Neural cell (in vitro differentiated cells): ENCODE data around the gene KCTD16. TPM values are rescaled to one million over a fixed set of nuclear protein-coding genes. Genes with fewer than 3 reads are reported as not detected.

Source experiments
- H2AFZ ChIP-seq: fragments of 200-600, 300-800 bp; sonication (generic), shearing (Covaris generic); 2 replicates; pipeline ENCODE4 v1.6.0; 2014; ENCODE audit warnings: low read depth, mild to moderate bottlenecking, antibody characterized with exemption, low read length, moderate library complexity
- H3F3A ChIP-seq: fragments of 200-600 bp; shearing (Covaris generic); 2 replicates; pipeline ENCODE4 v1.6.1; 2016; ENCODE audit warnings: mild to moderate bottlenecking, moderate library complexity, mixed read lengths, antibody characterized with exemption, low read length; ENCODE audit not compliant: insufficient read depth, poor library complexity, severe bottlenecking
- H3K27ac ChIP-seq: fragments of 200-600, 300-800 bp; sonication (generic), shearing (Covaris generic); 2 replicates; pipeline ENCODE4 v1.5.1; 2014; ENCODE audit warnings: mild to moderate bottlenecking, low read length, moderate library complexity
- H3K27me3 ChIP-seq: fragments of 300-800, 200-600 bp; sonication (generic), shearing (Covaris generic); 2 replicates; pipeline ENCODE4 v1.6.0; 2014; ENCODE audit warnings: mild to moderate bottlenecking, low read depth, low read length, moderate library complexity; ENCODE audit not compliant: insufficient read depth
- H3K36me3 ChIP-seq: fragments of 300-800, 200-600 bp; sonication (generic), shearing (Covaris generic); 2 replicates; pipeline ENCODE4 v1.5.1; 2014; ENCODE audit warnings: mild to moderate bottlenecking, antibody characterized with exemption, low read length, moderate library complexity; ENCODE audit not compliant: insufficient read depth
- H3K4me2 ChIP-seq: fragments of 300-800, 200-600 bp; sonication (generic), shearing (Covaris generic); 2 replicates; pipeline ENCODE4 v1.6.0; 2014; ENCODE audit warnings: mild to moderate bottlenecking, low read length
- H3K4me3 ChIP-seq: fragments of 300-800, 200-600 bp; sonication (generic), shearing (Covaris generic); 2 replicates; pipeline ENCODE4 v1.5.1; 2014; ENCODE audit warnings: mild to moderate bottlenecking, low read length, moderate library complexity
- H3K79me2 ChIP-seq: fragments of 200-600 bp; shearing (Covaris generic); replicated peaks from 2 replicates; pipeline ENCODE4 v1.6.0; 2014; ENCODE audit warnings: mild to moderate bottlenecking, low read length, moderate library complexity; ENCODE audit not compliant: insufficient read depth
- H3K9ac ChIP-seq: fragments of 300-800, 200-600 bp; sonication (generic), shearing (Covaris generic); 2 replicates; pipeline ENCODE4 v1.6.1; 2016; ENCODE audit warnings: mild to moderate bottlenecking, low read length, mixed read lengths
- H3K9me2 ChIP-seq: fragments of 200-600 bp; shearing (Covaris generic); 2 replicates; pipeline ENCODE4 v1.6.1; 2016; ENCODE audit warnings: mild to moderate bottlenecking, low read length, mixed read lengths; ENCODE audit not compliant: insufficient read depth
- H3K9me3 ChIP-seq: fragments of 200-600, 300-800 bp; sonication (generic), shearing (Covaris generic); 2 replicates; pipeline ENCODE4 v1.6.1; 2016; ENCODE audit warnings: mild to moderate bottlenecking, mixed run types, low read length, moderate library complexity, mixed read lengths
- H4K20me1 ChIP-seq: fragments of 200-600 bp; shearing (Covaris generic); 2 replicates; pipeline ENCODE4 v1.6.1; 2016; ENCODE audit warnings: mild to moderate bottlenecking, mixed run types; ENCODE audit not compliant: insufficient read depth
- EP300 ChIP-seq: fragments of 450-650 bp; conservative IDR thresholded peaks from 2 replicates; pipeline ENCODE4 v1.6.1; 2014; ENCODE audit warnings: antibody characterized with exemption, mild to moderate bottlenecking, moderate library complexity; ENCODE audit not compliant: poor library complexity, severe bottlenecking
- EZH2 ChIP-seq: fragments of 200-600, 300-800 bp; shearing (Covaris generic), sonication (generic); IDR thresholded peaks from 2 replicates; pipeline ENCODE4 v1.6.1; 2014; ENCODE audit warnings: antibody characterized with exemption, low read length, borderline replicate concordance, mild to moderate bottlenecking; ENCODE audit not compliant: insufficient read depth, poor library complexity, severe bottlenecking
- MXI1 ChIP-seq: fragments of 450-650 bp; conservative IDR thresholded peaks from 2 replicates; pipeline ENCODE4 v1.6.1; 2014; ENCODE audit warnings: antibody characterized with exemption, mild to moderate bottlenecking; ENCODE audit not compliant: poor library complexity, severe bottlenecking
- POLR2AphosphoS5 ChIP-seq: IDR thresholded peaks from 2 replicates; pipeline ENCODE4 v1.6.1; 2012
- RAD21 ChIP-seq: fragments of 450-650 bp; conservative IDR thresholded peaks from 2 replicates; pipeline ENCODE4 v1.6.1; 2014; ENCODE audit warnings: antibody characterized with exemption, mild to moderate bottlenecking, moderate library complexity
- SMC3 ChIP-seq: fragments of 450-650 bp; conservative IDR thresholded peaks from 2 replicates; pipeline ENCODE4 v1.6.1; 2014; ENCODE audit warnings: antibody characterized with exemption, mild to moderate bottlenecking, moderate library complexity; ENCODE audit not compliant: poor library complexity
- TAF1 ChIP-seq: IDR thresholded peaks from 2 replicates; pipeline ENCODE4 v1.6.1; 2012; ENCODE audit warnings: low read depth
- polyA plus RNA-seq: library from polyadenylated mRNA; depleted of rRNA; stranded (reverse); fragments of >200 nt; gene quantifications from 2 replicates; pipeline ENCODE4 v1.2.3, GENCODE V29; 2014
- TF ChIP-seq, protein P1 (sequence below): fragments of 450-650 bp; IDR thresholded peaks from 2 replicates; pipeline ENCODE4 v1.5.1; 2014; ENCODE audit warnings: antibody characterized with exemption, mild to moderate bottlenecking, moderate library complexity; ENCODE audit not compliant: poor library complexity, severe bottlenecking
- TF ChIP-seq, protein P2 (sequence below): IDR thresholded peaks from 2 replicates; pipeline ENCODE4 v1.6.1; 2012; ENCODE audit warnings: borderline replicate concordance

KCTD16 gene
- polyA plus RNA-seq, 1 donor from 2014 or later = 7.1 TPM

DNA sequence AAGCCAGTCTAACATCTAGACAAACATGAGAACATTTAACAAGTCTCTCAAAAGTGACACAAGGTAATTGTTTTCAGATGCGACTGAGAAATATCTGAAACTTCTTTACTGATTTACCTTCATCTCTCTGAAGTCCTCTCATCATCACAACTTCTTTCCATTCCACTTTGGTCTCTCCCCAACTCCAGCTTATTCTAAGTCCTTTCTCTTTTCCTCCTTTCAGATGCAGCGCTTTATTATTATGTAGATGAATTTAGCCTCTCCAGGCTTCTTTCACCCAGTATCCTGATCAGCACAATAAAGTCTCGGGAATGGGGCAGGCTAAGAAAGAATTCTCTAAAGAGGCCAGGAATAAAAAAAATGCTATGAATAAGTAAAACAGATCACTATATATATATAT, 128.0 kb downstream of the KCTD16 start:
- Histone ChIP-seq H3K27me3 (no peaks in the 10 kb centered on the region), H3K9ac (no peak overlapping the region), H4K20me1 (no peaks in the 10 kb centered on the region), H3K9me3 (no peaks in the 10 kb centered on the region), H3K36me3 (no peaks in the 10 kb centered on the region), H3K27ac (no peak overlapping the region), H2AFZ (no peak overlapping the region), H3K79me2 (no peaks in the 10 kb centered on the region), H3K4me3 (no peak overlapping the region), H3K9me2 (no peaks in the 10 kb centered on the region), H3K4me2 (no peak overlapping the region), H3F3A (no peaks in the 10 kb centered on the region)
- no peak for TF ChIP-seq TAF1
- TF ChIP-seq RAD21 = no peak
- TF ChIP-seq POLR2AphosphoS5 = no peak
- TF ChIP-seq, protein P1, sequence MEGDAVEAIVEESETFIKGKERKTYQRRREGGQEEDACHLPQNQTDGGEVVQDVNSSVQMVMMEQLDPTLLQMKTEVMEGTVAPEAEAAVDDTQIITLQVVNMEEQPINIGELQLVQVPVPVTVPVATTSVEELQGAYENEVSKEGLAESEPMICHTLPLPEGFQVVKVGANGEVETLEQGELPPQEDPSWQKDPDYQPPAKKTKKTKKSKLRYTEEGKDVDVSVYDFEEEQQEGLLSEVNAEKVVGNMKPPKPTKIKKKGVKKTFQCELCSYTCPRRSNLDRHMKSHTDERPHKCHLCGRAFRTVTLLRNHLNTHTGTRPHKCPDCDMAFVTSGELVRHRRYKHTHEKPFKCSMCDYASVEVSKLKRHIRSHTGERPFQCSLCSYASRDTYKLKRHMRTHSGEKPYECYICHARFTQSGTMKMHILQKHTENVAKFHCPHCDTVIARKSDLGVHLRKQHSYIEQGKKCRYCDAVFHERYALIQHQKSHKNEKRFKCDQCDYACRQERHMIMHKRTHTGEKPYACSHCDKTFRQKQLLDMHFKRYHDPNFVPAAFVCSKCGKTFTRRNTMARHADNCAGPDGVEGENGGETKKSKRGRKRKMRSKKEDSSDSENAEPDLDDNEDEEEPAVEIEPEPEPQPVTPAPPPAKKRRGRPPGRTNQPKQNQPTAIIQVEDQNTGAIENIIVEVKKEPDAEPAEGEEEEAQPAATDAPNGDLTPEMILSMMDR = no peak
- no peak for TF ChIP-seq EP300
- no peak for TF ChIP-seq EZH2
- no peak for TF ChIP-seq SMC3
- no peak for TF ChIP-seq MXI1
- TF ChIP-seq, protein P2, sequence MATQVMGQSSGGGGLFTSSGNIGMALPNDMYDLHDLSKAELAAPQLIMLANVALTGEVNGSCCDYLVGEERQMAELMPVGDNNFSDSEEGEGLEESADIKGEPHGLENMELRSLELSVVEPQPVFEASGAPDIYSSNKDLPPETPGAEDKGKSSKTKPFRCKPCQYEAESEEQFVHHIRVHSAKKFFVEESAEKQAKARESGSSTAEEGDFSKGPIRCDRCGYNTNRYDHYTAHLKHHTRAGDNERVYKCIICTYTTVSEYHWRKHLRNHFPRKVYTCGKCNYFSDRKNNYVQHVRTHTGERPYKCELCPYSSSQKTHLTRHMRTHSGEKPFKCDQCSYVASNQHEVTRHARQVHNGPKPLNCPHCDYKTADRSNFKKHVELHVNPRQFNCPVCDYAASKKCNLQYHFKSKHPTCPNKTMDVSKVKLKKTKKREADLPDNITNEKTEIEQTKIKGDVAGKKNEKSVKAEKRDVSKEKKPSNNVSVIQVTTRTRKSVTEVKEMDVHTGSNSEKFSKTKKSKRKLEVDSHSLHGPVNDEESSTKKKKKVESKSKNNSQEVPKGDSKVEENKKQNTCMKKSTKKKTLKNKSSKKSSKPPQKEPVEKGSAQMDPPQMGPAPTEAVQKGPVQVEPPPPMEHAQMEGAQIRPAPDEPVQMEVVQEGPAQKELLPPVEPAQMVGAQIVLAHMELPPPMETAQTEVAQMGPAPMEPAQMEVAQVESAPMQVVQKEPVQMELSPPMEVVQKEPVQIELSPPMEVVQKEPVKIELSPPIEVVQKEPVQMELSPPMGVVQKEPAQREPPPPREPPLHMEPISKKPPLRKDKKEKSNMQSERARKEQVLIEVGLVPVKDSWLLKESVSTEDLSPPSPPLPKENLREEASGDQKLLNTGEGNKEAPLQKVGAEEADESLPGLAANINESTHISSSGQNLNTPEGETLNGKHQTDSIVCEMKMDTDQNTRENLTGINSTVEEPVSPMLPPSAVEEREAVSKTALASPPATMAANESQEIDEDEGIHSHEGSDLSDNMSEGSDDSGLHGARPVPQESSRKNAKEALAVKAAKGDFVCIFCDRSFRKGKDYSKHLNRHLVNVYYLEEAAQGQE = no peak

DNA sequence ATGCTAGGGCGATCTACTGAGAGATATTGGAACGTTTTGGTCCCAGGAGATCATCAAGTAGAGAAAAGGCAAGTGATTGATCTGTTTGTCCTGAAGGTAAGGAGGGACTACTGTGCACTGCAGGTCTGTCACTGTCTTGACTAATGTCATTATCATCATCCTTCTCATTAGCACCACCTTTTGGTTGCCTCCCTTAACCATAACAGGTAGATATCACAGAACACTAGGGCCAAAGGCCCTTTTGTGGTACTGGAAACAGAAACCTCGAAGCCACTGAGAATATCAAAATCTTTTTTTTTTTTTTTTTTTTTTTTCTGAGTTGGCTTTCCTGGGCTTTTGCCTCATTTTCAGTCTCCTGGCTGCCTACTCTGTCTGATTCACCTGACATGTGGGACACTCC, 134.0 kb downstream of the KCTD16 start:
- Histone ChIP-seq H3K9ac (no peak overlapping the region), H4K20me1 (no peaks in the 10 kb centered on the region), H3K36me3 (no peaks in the 10 kb centered on the region), H3K4me3 (no peak overlapping the region), H2AFZ (no peak overlapping the region), H3K9me2 (no peaks in the 10 kb centered on the region), H3K27me3 (no peaks in the 10 kb centered on the region), H3K4me2 (no peak overlapping the region), H3K27ac (no peak overlapping the region), H3F3A (no peaks in the 10 kb centered on the region), H3K79me2 (no peaks in the 10 kb centered on the region), H3K9me3 (no peaks in the 10 kb centered on the region)
- TF ChIP-seq, protein P1 = no peak
- no peak for TF ChIP-seq TAF1
- TF ChIP-seq MXI1 = no peak
- TF ChIP-seq EZH2 = no peak
- TF ChIP-seq, protein P2 = no peak
- TF ChIP-seq EP300 = no peak
- no peak for TF ChIP-seq SMC3
- no peak for TF ChIP-seq RAD21
- TF ChIP-seq POLR2AphosphoS5 = no peak
